GM19240 (cell line): ENCODE data around the gene ABCC9.
"Not testable (repeated sequence)": the region's sequence is repeated elsewhere in the genome, so short reads cannot be mapped to it uniquely, and the experiment has no call there.

ENCODE experiments used
- DNase-seq: peaks from one replicate; pipeline ENCODE4 v3.0.0; 2011; ENCODE audit warnings: low spot score; ENCODE audit not compliant: insufficient read length

ABCC9 gene

GRCh38 chr12:21934173-21934572, 7.1 kb downstream of the ABCC9 start:
- DNase-seq: no peak

GRCh38 chr12:21933656-21934055, 7.6 kb downstream of the ABCC9 start:
- DNase-seq: no peak

GRCh38 chr12:21929972-21930371, 11.3 kb downstream of the ABCC9 start:
- DNase-seq: not testable (repeated sequence)

- DNase-seq: no peak
Observed at GRCh38 chr12:21925296-21925913, 15.8 kb downstream of the ABCC9 start.

- no peak for DNase-seq
Observed at GRCh38 chr12:21921436-21921835, 19.8 kb downstream of the ABCC9 start.

GRCh38 chr12:21918456-21918855, 22.8 kb downstream of the ABCC9 start:
- no peak for DNase-seq

GRCh38 chr12:21913823-21914222, 27.4 kb downstream of the ABCC9 start:
- DNase-seq: no peak

- DNase-seq: no peak
Observed at GRCh38 chr12:21912318-21912717, 28.9 kb downstream of the ABCC9 start.

GRCh38 chr12:21911832-21912231, 29.4 kb downstream of the ABCC9 start:
- DNase-seq: no peak

GRCh38 chr12:21910657-21911056, 30.6 kb downstream of the ABCC9 start:
- no peak for DNase-seq

GRCh38 chr12:21907948-21908837, 33.0 kb downstream of the ABCC9 start:
- DNase-seq: no peak

- DNase-seq: no peak
Observed at GRCh38 chr12:21906919-21907493, 34.2 kb downstream of the ABCC9 start.

GRCh38 chr12:21899532-21899931, 41.7 kb downstream of the ABCC9 start:
- not testable (repeated sequence) for DNase-seq

- DNase-seq: no peak
Observed at GRCh38 chr12:21895651-21896050, 45.6 kb downstream of the ABCC9 start.

- DNase-seq: no peak
Observed at GRCh38 chr12:21894792-21895595, 46.2 kb downstream of the ABCC9 start.

GRCh38 chr12:21893924-21894323, 47.3 kb downstream of the ABCC9 start:
- no peak for DNase-seq

GRCh38 chr12:21892341-21892740, 48.9 kb downstream of the ABCC9 start:
- no peak for DNase-seq

GRCh38 chr12:21891751-21892217, 49.4 kb downstream of the ABCC9 start:
- DNase-seq: no peak

GRCh38 chr12:21888276-21888863, 52.9 kb downstream of the ABCC9 start:
- no peak for DNase-seq

GRCh38 chr12:21884936-21885335, 56.3 kb downstream of the ABCC9 start:
- DNase-seq: no peak

GRCh38 chr12:21882635-21883034, 58.6 kb downstream of the ABCC9 start:
- no peak for DNase-seq
